ENCODE results near the gene CACNA1G.

The CACNA1G gene

DNA sequence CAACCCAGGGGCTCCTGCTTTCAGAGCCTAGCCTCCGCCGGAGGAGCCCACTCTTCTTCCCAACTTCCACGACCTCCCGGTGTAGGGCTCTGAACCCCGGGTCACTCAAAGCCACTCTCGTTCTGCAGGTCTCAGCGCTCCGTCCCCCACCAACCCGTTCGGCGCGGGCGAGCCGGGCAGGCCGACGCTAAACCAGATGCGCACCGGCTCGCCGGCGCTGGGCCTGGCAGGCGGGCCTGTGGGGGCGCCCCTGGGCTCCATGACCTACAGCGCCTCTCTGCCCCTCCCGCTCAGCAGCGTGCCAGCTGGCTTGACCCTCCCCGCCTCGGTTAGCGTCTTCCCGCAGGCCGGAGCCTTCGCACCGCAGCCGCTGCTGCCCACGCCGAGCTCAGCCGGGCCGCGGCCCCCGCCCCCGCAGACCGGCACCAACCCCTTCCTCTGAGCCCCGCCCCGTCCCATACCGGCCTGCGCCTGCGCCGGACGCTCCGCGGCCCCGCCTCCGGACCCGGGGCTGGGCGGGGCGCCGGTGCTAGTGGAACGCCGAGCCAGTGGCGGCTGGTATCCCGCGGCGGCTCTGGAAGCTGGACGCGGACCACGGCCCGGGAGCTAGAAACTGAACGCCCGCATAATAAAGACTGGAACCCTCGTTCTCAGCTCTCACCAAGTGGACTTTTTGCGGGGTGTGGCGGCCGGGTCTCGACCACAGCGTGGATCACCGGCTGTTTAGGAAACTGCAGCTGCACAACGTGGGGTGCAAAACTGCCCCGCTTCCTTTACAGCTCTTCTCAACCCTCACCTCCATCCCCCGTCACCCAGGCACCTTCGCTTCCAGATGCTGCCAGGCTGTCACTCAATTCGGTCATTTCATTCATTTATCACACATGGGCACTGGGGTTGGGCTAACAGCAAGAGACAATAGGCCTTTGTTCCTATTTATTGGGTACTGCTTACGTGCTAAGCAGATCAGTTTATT is 18.5 kb upstream of the CACNA1G start:
- H3K27me3 ChIP-seq (ENCODE audit: low read depth, low read length): no peaks in the 10 kb centered on the region
- H3K9me3 ChIP-seq (ENCODE audit: control insufficient read depth in 1 of 2, low read length in 2 of 2): no peaks in the 10 kb centered on the region
- H3K4me1 ChIP-seq (ENCODE audit: control insufficient read depth in 1 of 2, insufficient read depth in 2 of 2, low read length in 2 of 2): peaks cover 7 to 20% of the 10 kb centered on the region in 2 donors
- H3K4me3 ChIP-seq (ENCODE audit: low read depth in 1 of 2, low read length in 2 of 2): peak overlapping the region; percentile 68 to 69
- peak overlapping the region; percentile 53 for H3K27ac ChIP-seq (ENCODE audit: low read length)
- no peaks in the 10 kb centered on the region for H3K36me3 ChIP-seq (ENCODE audit: control insufficient read depth in 1 of 2, insufficient read depth in 2 of 2, low read length in 2 of 2)

DNA sequence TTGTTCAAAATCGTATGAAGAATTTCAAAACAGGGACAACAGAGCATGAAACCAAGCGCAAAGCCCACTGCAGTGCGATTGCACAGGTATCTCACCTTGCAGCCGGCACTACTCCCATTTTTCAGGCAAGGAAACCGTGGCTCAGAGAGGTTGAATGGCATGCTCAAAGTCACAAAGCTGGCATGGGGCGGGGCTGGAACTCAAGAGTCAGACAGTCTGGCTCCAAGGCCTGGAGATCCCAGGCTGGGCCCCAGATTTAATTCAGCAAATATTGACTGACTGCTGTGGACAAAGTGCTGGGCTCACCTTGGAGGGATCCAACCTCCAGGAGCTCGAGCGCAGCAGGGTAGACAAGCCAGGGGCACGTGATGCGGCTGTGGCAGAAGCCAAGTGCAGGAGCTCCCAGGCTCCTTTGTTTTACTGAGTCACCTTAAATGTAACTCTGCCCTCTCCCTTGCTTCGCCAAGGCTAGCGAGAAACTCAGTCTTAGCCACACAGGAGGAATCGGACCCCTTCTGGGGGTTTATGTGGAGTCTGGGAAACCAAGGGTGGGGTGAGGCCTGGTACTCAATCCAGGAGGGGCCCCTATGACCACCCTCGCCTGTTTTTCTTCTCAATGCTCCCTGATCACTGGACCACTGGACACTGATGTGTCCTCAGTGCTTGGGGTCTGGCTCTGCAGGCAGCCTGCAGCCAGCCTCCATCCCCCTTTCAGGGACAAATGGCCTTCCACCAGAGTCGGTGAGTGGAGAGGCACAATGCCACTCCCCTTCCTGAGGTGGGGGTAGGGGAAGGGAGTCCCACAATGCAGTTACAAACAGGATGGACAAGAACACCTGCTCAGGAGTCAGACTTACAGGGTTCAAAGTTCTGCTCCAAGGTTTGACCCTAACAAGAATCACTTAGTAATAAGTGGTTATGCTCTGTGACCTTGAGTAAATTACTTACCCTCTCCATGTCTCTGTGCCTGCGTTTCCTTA is 17.4 kb upstream of the CACNA1G start:
- H3K27me3 ChIP-seq (ENCODE audit: low read depth, low read length): no peaks in the 10 kb centered on the region
- H3K27ac ChIP-seq (ENCODE audit: low read length): peak overlapping the region; percentile 53
- no peaks in the 10 kb centered on the region for H3K36me3 ChIP-seq (ENCODE audit: control insufficient read depth in 1 of 2, insufficient read depth in 2 of 2, low read length in 2 of 2)
- H3K4me1 ChIP-seq (ENCODE audit: control insufficient read depth in 1 of 2, insufficient read depth in 2 of 2, low read length in 2 of 2): peaks cover 10 to 29% of the 10 kb centered on the region in 2 donors
- peak overlapping the region; percentile 68 to 69 for H3K4me3 ChIP-seq (ENCODE audit: low read depth in 1 of 2, low read length in 2 of 2)
- H3K9me3 ChIP-seq (ENCODE audit: control insufficient read depth in 1 of 2, low read length in 2 of 2): no peaks in the 10 kb centered on the region

DNA sequence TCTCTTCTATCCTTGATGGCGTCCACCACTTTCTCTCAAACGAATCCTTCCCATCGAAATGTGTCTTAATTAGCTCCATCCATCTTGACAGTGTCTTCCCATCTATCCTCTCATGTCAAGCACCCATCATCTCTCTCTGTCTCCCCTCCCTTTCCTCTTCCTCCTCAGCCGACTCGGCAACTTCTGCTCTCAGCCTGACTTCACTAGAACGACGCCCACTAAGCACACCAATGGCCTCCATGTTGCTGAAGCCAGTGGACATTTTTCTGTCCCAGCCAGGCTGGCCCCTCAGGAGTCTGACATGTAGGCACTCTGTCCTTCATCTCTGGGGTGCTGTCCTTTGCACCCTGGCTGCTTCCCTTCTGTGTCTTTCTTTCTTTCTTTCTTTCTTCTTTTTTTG is 16.0 kb upstream of the CACNA1G start:
- no peak overlapping the region for H3K27ac ChIP-seq (ENCODE audit: low read length)
- H3K4me3 ChIP-seq (ENCODE audit: low read depth in 1 of 2, low read length in 2 of 2): no peak overlapping the region
- no peaks in the 10 kb centered on the region for H3K9me3 ChIP-seq (ENCODE audit: control insufficient read depth in 1 of 2, low read length in 2 of 2)
- no peaks in the 10 kb centered on the region for H3K27me3 ChIP-seq (ENCODE audit: low read depth, low read length)
- H3K36me3 ChIP-seq (ENCODE audit: control insufficient read depth in 1 of 2, insufficient read depth in 2 of 2, low read length in 2 of 2): peaks cover 0 to 10% of the 10 kb centered on the region in 2 donors
- H3K4me1 ChIP-seq (ENCODE audit: control insufficient read depth in 1 of 2, insufficient read depth in 2 of 2, low read length in 2 of 2): peaks cover 10 to 29% of the 10 kb centered on the region in 2 donors

DNA sequence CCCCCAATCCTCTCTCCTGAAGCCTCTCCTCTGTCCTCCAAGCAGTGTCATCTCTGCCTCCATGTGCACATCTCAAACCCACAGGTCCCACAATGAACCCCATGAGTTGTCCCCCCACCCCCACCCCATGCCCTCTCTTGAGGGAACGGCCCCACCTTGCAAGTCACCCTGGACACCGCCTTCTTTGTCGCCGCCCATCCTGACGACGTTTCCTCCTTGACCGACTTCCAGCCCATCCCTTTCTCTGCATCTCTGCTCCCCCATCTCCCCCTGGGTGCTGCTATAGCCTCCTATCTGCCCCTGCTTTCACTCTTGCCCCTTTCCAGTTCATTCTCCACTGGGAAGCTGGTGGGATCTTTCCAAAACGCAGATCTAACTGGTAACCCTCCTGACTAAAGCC is 15.2 kb upstream of the CACNA1G start:
- no peaks in the 10 kb centered on the region for H3K27me3 ChIP-seq (ENCODE audit: low read depth, low read length)
- H3K9me3 ChIP-seq (ENCODE audit: control insufficient read depth in 1 of 2, low read length in 2 of 2): no peaks in the 10 kb centered on the region
- H3K36me3 ChIP-seq (ENCODE audit: control insufficient read depth in 1 of 2, insufficient read depth in 2 of 2, low read length in 2 of 2): peaks cover 0 to 16% of the 10 kb centered on the region in 2 donors
- H3K27ac ChIP-seq (ENCODE audit: low read length): no peak overlapping the region
- H3K4me1 ChIP-seq (ENCODE audit: control insufficient read depth in 1 of 2, insufficient read depth in 2 of 2, low read length in 2 of 2): peaks cover 10 to 29% of the 10 kb centered on the region in 2 donors
- no peak overlapping the region for H3K4me3 ChIP-seq (ENCODE audit: low read depth in 1 of 2, low read length in 2 of 2)

DNA sequence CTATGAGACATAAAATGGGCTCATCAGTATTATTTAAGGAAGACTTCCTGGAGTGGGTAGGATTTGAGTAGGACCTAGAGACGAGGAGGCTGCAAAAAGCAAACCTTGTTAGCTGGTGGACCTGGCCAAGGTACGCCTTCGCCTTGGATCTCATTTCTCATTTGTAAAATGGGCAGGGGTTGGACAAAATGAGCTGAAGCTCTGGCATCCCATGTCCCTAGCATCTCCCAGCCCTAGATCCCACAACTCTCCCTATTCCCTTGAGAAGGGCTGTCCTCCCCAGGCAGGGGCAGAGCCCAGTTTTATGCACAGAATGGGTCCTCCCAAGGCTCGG is 13.8 kb upstream of the CACNA1G start:
- H3K27ac ChIP-seq (ENCODE audit: low read length): no peak overlapping the region
- peak overlapping the region; percentile 21 to 70 for H3K4me3 ChIP-seq (ENCODE audit: low read depth in 1 of 2, low read length in 2 of 2)
- peaks cover 4 to 22% of the 10 kb centered on the region in 2 donors for H3K4me1 ChIP-seq (ENCODE audit: control insufficient read depth in 1 of 2, insufficient read depth in 2 of 2, low read length in 2 of 2)
- peaks cover 0 to 21% of the 10 kb centered on the region in 2 donors for H3K36me3 ChIP-seq (ENCODE audit: control insufficient read depth in 1 of 2, insufficient read depth in 2 of 2, low read length in 2 of 2)
- no peaks in the 10 kb centered on the region for H3K9me3 ChIP-seq (ENCODE audit: control insufficient read depth in 1 of 2, low read length in 2 of 2)
- H3K27me3 ChIP-seq (ENCODE audit: low read depth, low read length): no peaks in the 10 kb centered on the region

DNA sequence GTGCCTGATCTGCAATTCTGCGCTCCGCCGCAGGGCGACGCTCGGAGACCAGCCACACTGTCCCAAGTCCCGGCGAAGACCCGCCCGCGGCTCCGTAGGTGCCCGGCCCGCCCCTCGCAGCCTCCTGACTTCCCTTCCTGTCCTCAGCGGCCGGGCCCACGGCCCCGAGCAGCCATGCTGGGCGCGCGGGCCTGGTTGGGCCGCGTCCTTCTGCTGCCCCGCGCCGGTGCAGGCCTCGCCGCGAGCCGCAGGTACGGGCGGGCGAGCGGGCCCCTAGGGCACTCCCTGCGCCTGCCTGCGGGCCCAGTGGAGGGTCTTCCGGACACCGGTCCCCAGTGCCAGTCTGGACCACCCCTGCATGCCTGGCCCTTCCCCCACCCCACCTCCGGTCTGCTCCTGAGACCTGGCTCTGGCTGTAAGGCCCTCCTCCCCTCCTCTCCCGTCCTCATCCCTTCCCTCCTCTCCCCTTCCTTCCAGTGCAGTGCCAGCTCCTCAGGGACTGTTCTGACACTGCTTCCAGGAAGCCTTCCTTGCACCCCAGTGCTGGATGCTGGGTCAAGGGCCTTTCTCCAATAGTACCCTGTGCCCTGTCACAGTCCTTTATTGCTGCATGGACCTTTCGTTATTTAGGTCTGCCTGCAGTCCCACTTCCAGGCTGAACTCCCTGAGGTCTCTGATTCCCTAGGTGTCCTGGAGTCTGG is 13.3 kb upstream of the CACNA1G start, which contains the start of gene SPATA20:
TSS of gene SPATA20 (plus strand) at position 140 of the 701 bp plus-strand sequence. CDS start at position 175, 35 bp downstream.
- Histone ChIP-seq H3K27me3 (ENCODE audit: low read depth, low read length) (no peaks in the 10 kb centered on the region), H3K4me3 (ENCODE audit: low read depth in 1 of 2, low read length in 2 of 2) (peak within 1 kb of the TSS; percentile 70 to 71), H3K27ac (ENCODE audit: low read length) (peak within 1 kb of the TSS; percentile 60), H3K9me3 (ENCODE audit: control insufficient read depth in 1 of 2, low read length in 2 of 2) (no peaks in the 10 kb centered on the region), H3K4me1 (ENCODE audit: control insufficient read depth in 1 of 2, insufficient read depth in 2 of 2, low read length in 2 of 2) (peaks cover 4 to 21% of the 10 kb centered on the region in 2 donors), H3K36me3 (ENCODE audit: control insufficient read depth in 1 of 2, insufficient read depth in 2 of 2, low read length in 2 of 2) (peaks cover 0 to 25% of the 10 kb centered on the region in 2 donors)

DNA sequence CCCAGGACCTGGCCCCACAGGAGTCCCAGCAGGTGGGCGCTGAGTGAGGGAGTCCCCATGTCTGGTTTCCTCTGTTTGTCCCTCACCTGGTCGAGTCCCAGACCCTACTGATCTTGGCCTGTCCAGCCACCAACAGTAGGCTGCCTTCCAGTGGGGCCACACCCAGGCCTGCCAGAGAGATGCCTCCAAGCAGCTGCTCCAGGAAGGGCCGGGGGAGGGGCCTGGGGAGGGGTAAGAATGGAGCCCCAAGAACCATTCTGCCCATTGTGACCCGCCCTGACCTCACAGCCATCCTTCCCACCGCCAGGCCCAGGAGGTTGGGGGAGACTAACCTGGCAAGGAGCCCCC is 12.8 kb upstream of the CACNA1G start:
- Histone ChIP-seq H3K27me3 (ENCODE audit: low read depth, low read length) (no peaks in the 10 kb centered on the region), H3K4me3 (ENCODE audit: low read depth in 1 of 2, low read length in 2 of 2) (peak overlapping the region; percentile 70 to 71), H3K27ac (ENCODE audit: low read length) (peak overlapping the region; percentile 60), H3K9me3 (ENCODE audit: control insufficient read depth in 1 of 2, low read length in 2 of 2) (no peaks in the 10 kb centered on the region), H3K4me1 (ENCODE audit: control insufficient read depth in 1 of 2, insufficient read depth in 2 of 2, low read length in 2 of 2) (peaks cover 4 to 17% of the 10 kb centered on the region in 2 donors), H3K36me3 (ENCODE audit: control insufficient read depth in 1 of 2, insufficient read depth in 2 of 2, low read length in 2 of 2) (peaks cover 0 to 25% of the 10 kb centered on the region in 2 donors)

DNA sequence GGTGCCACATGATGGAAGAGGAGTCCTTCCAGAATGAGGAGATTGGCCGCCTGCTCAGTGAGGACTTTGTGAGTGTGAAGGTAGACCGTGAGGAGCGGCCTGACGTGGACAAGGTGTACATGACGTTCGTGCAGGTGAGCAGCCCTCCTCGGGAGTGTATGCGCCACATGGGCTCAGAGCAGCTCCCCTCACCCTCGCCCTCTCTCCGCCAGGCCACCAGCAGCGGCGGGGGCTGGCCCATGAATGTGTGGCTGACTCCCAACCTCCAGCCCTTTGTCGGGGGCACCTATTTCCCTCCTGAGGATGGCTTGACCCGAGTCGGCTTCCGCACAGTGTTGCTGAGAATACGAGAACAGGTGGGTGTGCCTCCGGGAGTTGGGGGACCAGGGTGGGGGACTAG is 11.7 kb upstream of the CACNA1G start:
- Histone ChIP-seq H3K9me3 (ENCODE audit: control insufficient read depth in 1 of 2, low read length in 2 of 2) (no peaks in the 10 kb centered on the region), H3K27ac (ENCODE audit: low read length) (no peak overlapping the region), H3K4me1 (ENCODE audit: control insufficient read depth in 1 of 2, insufficient read depth in 2 of 2, low read length in 2 of 2) (peaks cover 4 to 14% of the 10 kb centered on the region in 2 donors), H3K27me3 (ENCODE audit: low read depth, low read length) (no peaks in the 10 kb centered on the region), H3K36me3 (ENCODE audit: control insufficient read depth in 1 of 2, insufficient read depth in 2 of 2, low read length in 2 of 2) (peaks cover 0 to 25% of the 10 kb centered on the region in 2 donors), H3K4me3 (ENCODE audit: low read depth in 1 of 2, low read length in 2 of 2) (no peak overlapping the region)

DNA sequence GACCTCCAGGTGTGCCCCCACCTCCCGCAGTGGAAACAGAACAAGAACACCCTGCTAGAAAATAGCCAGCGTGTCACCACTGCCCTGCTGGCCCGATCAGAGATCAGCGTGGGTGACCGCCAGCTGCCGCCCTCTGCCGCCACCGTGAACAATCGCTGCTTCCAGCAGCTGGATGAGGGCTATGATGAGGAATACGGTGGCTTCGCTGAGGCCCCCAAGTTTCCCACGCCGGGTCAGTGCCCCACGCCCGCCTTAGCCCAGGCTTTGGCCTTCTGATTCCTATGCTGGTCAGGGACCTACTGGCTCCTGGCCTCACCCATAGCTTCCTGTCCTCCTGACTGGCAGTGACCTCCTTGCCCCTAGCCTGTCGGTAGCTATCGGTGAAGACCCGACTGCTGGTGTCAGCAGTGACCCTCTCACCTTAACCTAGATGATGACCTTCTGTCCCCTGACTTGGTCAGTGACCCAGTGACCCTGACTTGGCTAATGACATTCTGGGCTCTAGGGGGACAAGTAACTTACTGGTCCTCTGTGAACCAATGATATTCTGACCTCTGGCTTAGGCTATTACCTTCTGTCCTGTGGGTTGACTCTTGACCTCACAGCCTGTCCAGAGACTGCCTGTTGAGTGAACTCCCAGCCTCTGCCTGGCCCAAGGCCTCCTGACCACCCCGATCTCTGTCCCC is 11.1 kb upstream of the CACNA1G start:
- Histone ChIP-seq H3K4me3 (ENCODE audit: low read depth in 1 of 2, low read length in 2 of 2) (no peak overlapping the region), H3K9me3 (ENCODE audit: control insufficient read depth in 1 of 2, low read length in 2 of 2) (no peaks in the 10 kb centered on the region), H3K27ac (ENCODE audit: low read length) (no peak overlapping the region), H3K27me3 (ENCODE audit: low read depth, low read length) (no peaks in the 10 kb centered on the region), H3K4me1 (ENCODE audit: control insufficient read depth in 1 of 2, insufficient read depth in 2 of 2, low read length in 2 of 2) (peaks cover 4 to 14% of the 10 kb centered on the region in 2 donors), H3K36me3 (ENCODE audit: control insufficient read depth in 1 of 2, insufficient read depth in 2 of 2, low read length in 2 of 2) (peaks cover 0 to 25% of the 10 kb centered on the region in 2 donors)

DNA sequence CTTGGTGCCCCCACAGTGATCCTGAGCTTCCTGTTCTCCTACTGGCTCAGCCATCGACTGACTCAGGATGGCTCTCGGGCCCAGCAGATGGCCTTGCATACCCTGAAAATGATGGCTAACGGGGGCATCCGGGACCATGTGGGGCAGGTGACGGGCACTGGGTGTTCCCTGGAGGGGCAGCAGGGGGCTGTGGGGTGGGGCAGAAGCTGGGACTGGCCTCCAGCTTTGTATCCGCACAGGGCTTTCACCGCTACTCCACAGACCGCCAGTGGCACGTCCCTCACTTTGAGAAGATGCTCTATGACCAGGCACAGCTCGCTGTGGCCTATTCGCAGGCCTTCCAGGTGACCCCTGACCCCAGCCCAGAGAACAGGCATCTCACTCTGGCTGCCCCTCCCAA is 10.5 kb upstream of the CACNA1G start:
- Histone ChIP-seq H3K27me3 (ENCODE audit: low read depth, low read length) (no peaks in the 10 kb centered on the region), H3K36me3 (ENCODE audit: control insufficient read depth in 1 of 2, insufficient read depth in 2 of 2, low read length in 2 of 2) (peaks cover 0 to 26% of the 10 kb centered on the region in 2 donors), H3K4me3 (ENCODE audit: low read depth in 1 of 2, low read length in 2 of 2) (no peak overlapping the region), H3K27ac (ENCODE audit: low read length) (no peak overlapping the region), H3K4me1 (ENCODE audit: control insufficient read depth in 1 of 2, insufficient read depth in 2 of 2, low read length in 2 of 2) (peaks cover 4 to 14% of the 10 kb centered on the region in 2 donors), H3K9me3 (ENCODE audit: control insufficient read depth in 1 of 2, low read length in 2 of 2) (no peaks in the 10 kb centered on the region)
